ENCODE measurements around the gene SDF2L1. TPM values are rescaled to one million over a fixed set of nuclear protein-coding genes. Genes with fewer than 3 reads are reported as not detected.

Gene SDF2L1
- total and polyA plus RNA-seq, 9 of the 15 experiments (the other 6 are each of a cell fraction or from before 2014, with no cell fraction given): 15.1 to 989 (median 124) TPM

- TF ChIP-seq PREB (CRISPR knock-in tag; IDR thresholded peaks at IDR 0.05) (no peak), GTF2F1 (IDR thresholded peaks at IDR 0.05; ENCODE audit: low read depth, low read length) (peak; percentile 72; the same call in 1 of the 2 replicates), ZC3H11A (IDR thresholded peaks at IDR 0.05; ENCODE audit: low read depth, low read length) (no peak), CSDE1 (IDR thresholded peaks at IDR 0.05) (no peak), FOXK1 (CRISPR knock-in tag; IDR thresholded peaks at IDR 0.05; ENCODE audit: borderline replicate concordance) (no peak), SNIP1 (IDR thresholded peaks at IDR 0.05; ENCODE audit: low read depth) (no peak), EP300 (IDR thresholded peaks at IDR 0.05; ENCODE audit: low read length) (0 out of 2 replicates have a peak, but pooled peaks have one; percentile 0), ERF (CRISPR knock-in tag; IDR thresholded peaks at IDR 0.05) (no peak), ARID1B (IDR thresholded peaks at IDR 0.05) (no peak), SMARCB1 (IDR thresholded peaks at IDR 0.05; ENCODE audit: insufficient read length, low read depth) (no peak), TFE3 (CRISPR knock-in tag; IDR thresholded peaks at IDR 0.05) (no peak), STAT5A (IDR thresholded peaks at IDR 0.05; ENCODE audit: borderline replicate concordance, low read length) (no peak), ZNF740 (CRISPR knock-in tag; IDR thresholded peaks at IDR 0.05) (no peak), ZNF740 (tag; IDR thresholded peaks at IDR 0.05) (no peak), GABPB2 (CRISPR knock-in tag; conservative IDR thresholded peaks at IDR 0.05) (no peak), ZBTB49 (CRISPR knock-in tag; IDR thresholded peaks at IDR 0.05; ENCODE audit: borderline replicate concordance) (no peak), BCL6 (CRISPR knock-in tag; IDR thresholded peaks at IDR 0.05) (no peak), XRCC5 (IDR thresholded peaks at IDR 0.05; ENCODE audit: low read depth, low read length) (no peak), E2F6 (IDR thresholded peaks at IDR 0.05; ENCODE audit: borderline replicate concordance in 1 of 2, extremely low read depth in 1 of 2, insufficient read depth in 1 of 2, insufficient read length in 1 of 2, low read depth in 1 of 2, low read length in 1 of 2, poor library complexity in 1 of 2, severe bottlenecking in 1 of 2) (no peak), PHB2 (IDR thresholded peaks at IDR 0.05; ENCODE audit: low read depth) (no peak), BHLHE40 (IDR thresholded peaks at IDR 0.05; ENCODE audit: low read length) (no peak)
Observed at GRCh38 chr22:21624880-21625791, 17.0 kb upstream of the SDF2L1 start (continued).
